Measurements from ENCODE around the gene CFAP206. TPM values are rescaled to one million over a fixed set of nuclear protein-coding genes. Genes with fewer than 3 reads are reported as not detected.

Gene CFAP206, protein sequence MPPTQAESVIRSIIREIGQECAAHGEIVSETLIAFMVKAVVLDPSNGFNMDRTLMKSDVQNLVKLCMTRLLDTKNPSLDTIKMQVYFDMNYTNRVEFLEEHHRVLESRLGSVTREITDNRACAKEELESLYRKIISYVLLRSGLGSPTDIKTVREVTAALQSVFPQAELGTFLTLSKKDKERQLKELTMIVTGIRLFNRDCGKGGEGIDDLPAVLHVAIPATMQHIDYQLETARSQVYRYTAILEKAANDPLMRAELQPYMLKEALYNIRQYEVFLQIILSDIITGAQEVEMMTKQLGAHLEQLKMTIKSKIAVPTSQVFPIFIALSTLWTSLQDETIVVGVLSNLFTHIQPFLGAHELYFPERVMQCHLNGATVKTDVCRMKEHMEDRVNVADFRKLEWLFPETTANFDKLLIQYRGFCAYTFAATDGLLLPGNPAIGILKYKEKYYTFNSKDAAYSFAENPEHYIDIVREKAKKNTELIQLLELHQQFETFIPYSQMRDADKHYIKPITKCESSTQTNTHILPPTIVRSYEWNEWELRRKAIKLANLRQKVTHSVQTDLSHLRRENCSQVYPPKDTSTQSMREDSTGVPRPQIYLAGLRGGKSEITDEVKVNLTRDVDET
- total RNA-seq (0.14 TPM in 1 of 2 replicates, not detected in the other), polyA plus RNA-seq (0.40 TPM in 1 of 2 replicates, not detected in the other)

DNA sequence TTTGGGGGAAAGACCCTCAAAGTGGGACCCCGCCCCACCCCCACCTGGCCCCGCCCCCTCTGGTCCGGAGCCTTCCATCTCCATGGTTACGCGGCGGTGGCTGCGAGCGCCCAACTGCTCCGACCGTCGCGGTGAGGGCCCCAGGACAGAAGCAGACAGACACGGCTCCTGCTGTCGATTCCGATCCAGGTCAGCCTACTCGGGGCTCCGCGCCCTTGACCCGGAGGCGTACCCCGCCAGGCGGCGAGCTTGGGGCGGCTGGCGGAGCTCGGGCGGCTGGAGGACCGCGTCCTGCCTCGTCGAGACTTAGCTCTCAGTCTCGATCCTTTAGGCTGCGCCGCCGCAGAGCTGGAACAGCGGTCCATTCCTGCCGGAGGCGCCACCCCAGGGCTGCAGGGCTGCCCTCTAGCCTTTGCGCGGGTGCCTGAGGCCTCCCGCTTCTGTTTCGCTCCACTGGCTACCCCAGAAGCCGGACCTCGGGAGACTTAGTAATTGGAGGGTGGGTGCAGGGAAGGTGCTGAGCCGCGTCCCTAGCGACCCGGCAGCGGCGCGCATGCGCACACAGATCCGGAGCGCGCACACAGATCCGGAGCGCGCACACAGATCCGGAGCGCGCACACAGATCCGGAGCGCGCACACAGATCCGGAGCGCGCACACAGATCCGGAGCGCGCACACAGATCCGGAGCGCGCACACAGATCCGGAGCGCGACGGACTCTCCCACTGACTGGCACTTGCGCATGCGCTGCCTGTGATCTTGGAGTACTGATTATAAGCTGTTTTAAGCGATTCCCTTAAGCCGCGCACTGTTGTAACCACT is at the start of gene CFAP206:
Gene CFAP206 (plus strand): TSS at position 72 of the 820 bp plus-strand sequence. CDS start 1,868 bp downstream, outside the sequence.
- Histone ChIP-seq H3K9me3 (ENCODE audit: low read depth) (no peaks in the 10 kb centered on the region), H3K36me3 (no peaks in the 10 kb centered on the region), H3K4me1 (ENCODE audit: low read depth) (no peaks in the 10 kb centered on the region), H3K27me3 (no peaks in the 10 kb centered on the region), H3K27ac (peak within 1 kb of the TSS; percentile 89), H3K4me3 (peak within 1 kb of the TSS; percentile 88)
- TF ChIP-seq, protein P1, sequence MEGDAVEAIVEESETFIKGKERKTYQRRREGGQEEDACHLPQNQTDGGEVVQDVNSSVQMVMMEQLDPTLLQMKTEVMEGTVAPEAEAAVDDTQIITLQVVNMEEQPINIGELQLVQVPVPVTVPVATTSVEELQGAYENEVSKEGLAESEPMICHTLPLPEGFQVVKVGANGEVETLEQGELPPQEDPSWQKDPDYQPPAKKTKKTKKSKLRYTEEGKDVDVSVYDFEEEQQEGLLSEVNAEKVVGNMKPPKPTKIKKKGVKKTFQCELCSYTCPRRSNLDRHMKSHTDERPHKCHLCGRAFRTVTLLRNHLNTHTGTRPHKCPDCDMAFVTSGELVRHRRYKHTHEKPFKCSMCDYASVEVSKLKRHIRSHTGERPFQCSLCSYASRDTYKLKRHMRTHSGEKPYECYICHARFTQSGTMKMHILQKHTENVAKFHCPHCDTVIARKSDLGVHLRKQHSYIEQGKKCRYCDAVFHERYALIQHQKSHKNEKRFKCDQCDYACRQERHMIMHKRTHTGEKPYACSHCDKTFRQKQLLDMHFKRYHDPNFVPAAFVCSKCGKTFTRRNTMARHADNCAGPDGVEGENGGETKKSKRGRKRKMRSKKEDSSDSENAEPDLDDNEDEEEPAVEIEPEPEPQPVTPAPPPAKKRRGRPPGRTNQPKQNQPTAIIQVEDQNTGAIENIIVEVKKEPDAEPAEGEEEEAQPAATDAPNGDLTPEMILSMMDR (IDR thresholded peaks at IDR 0.05; ENCODE audit: low read depth, low read length) = peak; percentile 22
- peak; percentile 88 to 92 for DNase-seq (ENCODE audit: low read depth in 1 of 2, low spot score in 1 of 2)

DNA sequence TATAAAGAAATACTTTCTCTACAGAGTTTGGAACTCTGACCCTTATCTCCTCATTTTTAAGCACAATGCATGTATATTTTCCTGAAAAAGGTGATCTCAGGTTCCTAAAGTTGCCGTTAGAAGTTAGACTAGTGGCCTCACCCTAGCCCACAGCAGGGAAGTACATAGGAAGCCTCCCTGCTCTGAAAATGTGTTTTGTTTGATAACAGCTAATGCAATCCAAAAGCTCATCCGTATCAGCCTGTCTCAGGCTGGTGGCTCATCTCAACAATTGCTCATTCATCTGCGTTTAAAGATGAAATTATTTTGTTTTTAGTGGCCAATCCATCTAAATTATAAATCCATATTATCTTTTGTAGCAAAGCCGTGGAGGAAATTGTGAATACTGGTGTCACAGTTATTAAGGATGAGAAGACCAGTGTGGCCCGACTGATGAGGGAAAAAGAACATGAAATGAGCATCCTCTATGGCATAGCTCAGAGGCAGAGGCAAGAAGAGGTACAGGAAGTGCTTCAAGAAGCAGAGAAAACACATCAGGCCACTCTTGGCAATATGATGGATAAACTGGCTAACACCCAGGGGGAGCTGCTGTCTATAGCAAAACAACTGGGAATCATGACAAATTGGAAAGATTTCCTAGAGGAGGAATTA is 43.0 kb upstream of the CFAP206 start:
- Histone ChIP-seq H3K36me3 (no peaks in the 10 kb centered on the region), H3K27ac (no peak overlapping the region), H3K4me3 (no peak overlapping the region), H3K9me3 (ENCODE audit: low read depth) (no peaks in the 10 kb centered on the region), H3K4me1 (ENCODE audit: low read depth) (no peaks in the 10 kb centered on the region), H3K27me3 (no peaks in the 10 kb centered on the region)
- TF ChIP-seq, protein P1 (IDR thresholded peaks at IDR 0.05; ENCODE audit: low read depth, low read length) = no peak
- no peak for DNase-seq (ENCODE audit: low read depth in 1 of 2, low spot score in 1 of 2)

DNA sequence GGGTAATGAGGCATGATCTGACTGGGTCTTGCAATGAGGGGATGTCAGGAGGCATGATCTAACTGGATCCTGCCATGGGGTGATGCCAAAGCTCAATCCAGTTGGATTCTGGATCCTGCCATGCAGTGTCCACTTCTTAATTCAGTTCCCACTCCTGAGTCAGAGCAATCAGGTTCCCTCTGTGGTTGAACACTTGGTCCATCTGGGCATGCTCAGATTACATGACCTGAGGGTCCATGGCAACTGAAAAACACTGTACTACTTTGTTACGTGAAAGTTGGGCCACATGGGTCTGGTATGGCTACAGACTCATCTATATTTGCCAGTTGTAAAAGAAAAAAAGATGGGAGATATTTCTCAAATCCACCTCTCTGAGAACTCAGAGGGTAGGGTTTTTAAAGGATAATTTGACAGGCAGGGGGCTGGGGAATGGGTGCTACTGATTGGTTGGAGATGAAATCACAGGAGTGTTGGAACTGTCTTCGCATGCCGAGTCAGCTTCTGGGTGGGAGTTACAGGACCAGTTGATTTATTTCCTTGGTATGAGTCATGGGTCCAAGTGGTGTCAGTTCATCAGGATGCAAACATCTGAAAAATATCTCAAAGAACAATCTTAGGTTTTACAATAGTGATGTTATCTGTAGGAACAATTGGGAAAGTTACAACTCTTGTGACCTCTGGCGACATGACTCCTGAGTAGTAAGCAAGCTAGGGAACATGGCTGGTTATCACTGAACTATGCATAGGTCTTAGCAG is 41.5 kb upstream of the CFAP206 start:
- no peak for DNase-seq (ENCODE audit: low read depth in 1 of 2, low spot score in 1 of 2)
- Histone ChIP-seq H3K9me3 (ENCODE audit: low read depth) (no peaks in the 10 kb centered on the region), H3K36me3 (no peaks in the 10 kb centered on the region), H3K27me3 (no peaks in the 10 kb centered on the region), H3K27ac (no peak overlapping the region), H3K4me3 (no peak overlapping the region), H3K4me1 (ENCODE audit: low read depth) (no peaks in the 10 kb centered on the region)
- TF ChIP-seq, protein P1 (IDR thresholded peaks at IDR 0.05; ENCODE audit: low read depth, low read length) = no peak

DNA sequence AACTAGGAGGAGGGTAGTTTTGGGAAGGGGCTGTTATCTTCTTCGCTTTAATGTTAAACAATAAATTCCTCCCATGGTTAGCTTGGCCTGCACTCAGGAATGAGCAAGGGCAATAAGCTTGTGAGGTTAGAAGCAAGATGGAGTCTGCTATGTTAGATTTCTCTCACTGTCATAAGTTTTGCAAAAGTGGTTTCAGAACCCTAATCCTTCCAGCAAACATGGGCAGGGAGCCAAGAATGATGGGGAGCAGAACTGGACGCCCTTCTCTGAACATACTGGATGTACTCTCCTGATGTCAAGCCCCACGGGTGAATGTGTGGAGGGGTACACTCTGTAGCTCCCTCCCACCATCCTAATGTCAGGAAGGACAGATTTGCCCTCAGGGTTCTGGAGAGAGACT is 40.9 kb upstream of the CFAP206 start:
- Histone ChIP-seq H3K27me3 (no peaks in the 10 kb centered on the region), H3K27ac (no peak overlapping the region), H3K36me3 (no peaks in the 10 kb centered on the region), H3K4me3 (no peak overlapping the region), H3K9me3 (ENCODE audit: low read depth) (no peaks in the 10 kb centered on the region), H3K4me1 (ENCODE audit: low read depth) (no peaks in the 10 kb centered on the region)
- TF ChIP-seq, protein P1 (IDR thresholded peaks at IDR 0.05; ENCODE audit: low read depth, low read length) = no peak
- no peak for DNase-seq (ENCODE audit: low read depth in 1 of 2, low spot score in 1 of 2)

Measured in cardiac muscle cell (in vitro differentiated cells and primary cell).